ENCODE results near the gene TOMM70.

DNA sequence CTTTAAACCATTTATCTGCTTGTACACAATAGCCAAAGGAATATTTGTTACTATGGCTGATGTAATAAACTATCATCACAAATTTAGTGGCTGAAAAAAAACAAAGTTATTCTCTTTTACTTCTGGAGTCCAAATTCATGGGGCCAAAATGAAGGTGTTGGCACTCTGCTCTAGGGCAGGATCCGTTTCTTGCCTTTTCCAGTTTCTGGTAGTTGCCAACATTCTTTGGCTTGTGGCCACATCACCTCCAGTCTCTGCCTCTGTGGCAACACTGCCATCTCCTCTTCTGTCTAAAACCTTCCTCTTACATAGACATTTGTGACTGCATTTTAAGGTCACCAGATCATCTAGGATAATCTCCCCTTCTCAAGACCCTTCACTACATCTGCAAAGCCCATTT lies 39.0 kb downstream of the TOMM70 start:
- TF ChIP-seq, protein P1, sequence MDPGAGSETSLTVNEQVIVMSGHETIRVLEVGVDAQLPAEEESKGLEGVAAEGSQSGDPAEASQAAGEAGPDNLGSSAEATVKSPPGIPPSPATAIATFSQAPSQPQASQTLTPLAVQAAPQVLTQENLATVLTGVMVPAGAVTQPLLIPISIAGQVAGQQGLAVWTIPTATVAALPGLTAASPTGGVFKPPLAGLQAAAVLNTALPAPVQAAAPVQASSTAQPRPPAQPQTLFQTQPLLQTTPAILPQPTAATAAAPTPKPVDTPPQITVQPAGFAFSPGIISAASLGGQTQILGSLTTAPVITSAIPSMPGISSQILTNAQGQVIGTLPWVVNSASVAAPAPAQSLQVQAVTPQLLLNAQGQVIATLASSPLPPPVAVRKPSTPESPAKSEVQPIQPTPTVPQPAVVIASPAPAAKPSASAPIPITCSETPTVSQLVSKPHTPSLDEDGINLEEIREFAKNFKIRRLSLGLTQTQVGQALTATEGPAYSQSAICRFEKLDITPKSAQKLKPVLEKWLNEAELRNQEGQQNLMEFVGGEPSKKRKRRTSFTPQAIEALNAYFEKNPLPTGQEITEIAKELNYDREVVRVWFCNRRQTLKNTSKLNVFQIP (CRISPR knock-in tag; IDR thresholded peaks at IDR 0.05; ENCODE audit: borderline replicate concordance, low read depth) = no peak
- TF ChIP-seq, protein P2, sequence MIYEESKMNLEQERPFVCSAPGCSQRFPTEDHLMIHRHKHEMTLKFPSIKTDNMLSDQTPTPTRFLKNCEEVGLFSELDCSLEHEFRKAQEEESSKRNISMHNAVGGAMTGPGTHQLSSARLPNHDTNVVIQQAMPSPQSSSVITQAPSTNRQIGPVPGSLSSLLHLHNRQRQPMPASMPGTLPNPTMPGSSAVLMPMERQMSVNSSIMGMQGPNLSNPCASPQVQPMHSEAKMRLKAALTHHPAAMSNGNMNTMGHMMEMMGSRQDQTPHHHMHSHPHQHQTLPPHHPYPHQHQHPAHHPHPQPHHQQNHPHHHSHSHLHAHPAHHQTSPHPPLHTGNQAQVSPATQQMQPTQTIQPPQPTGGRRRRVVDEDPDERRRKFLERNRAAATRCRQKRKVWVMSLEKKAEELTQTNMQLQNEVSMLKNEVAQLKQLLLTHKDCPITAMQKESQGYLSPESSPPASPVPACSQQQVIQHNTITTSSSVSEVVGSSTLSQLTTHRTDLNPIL (CRISPR knock-in tag; IDR thresholded peaks at IDR 0.05; ENCODE audit: low read depth) = no peak
- TF ChIP-seq, protein P3, sequence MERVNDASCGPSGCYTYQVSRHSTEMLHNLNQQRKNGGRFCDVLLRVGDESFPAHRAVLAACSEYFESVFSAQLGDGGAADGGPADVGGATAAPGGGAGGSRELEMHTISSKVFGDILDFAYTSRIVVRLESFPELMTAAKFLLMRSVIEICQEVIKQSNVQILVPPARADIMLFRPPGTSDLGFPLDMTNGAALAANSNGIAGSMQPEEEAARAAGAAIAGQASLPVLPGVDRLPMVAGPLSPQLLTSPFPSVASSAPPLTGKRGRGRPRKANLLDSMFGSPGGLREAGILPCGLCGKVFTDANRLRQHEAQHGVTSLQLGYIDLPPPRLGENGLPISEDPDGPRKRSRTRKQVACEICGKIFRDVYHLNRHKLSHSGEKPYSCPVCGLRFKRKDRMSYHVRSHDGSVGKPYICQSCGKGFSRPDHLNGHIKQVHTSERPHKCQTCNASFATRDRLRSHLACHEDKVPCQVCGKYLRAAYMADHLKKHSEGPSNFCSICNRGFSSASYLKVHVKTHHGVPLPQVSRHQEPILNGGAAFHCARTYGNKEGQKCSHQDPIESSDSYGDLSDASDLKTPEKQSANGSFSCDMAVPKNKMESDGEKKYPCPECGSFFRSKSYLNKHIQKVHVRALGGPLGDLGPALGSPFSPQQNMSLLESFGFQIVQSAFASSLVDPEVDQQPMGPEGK (CRISPR knock-in tag; IDR thresholded peaks at IDR 0.05; ENCODE audit: borderline replicate concordance) = no peak
- no peak for TF ChIP-seq ZFP30 (CRISPR knock-in tag; IDR thresholded peaks at IDR 0.05)
- TF ChIP-seq GLIS3 (CRISPR knock-in tag; IDR thresholded peaks at IDR 0.05) = no peak
- TF ChIP-seq CSDC2 (CRISPR knock-in tag; IDR thresholded peaks at IDR 0.05) = no peak
- TF ChIP-seq ESRRG (CRISPR knock-in tag; IDR thresholded peaks at IDR 0.05) = no peak
- no peak for TF ChIP-seq TOX (CRISPR knock-in tag; IDR thresholded peaks at IDR 0.05; ENCODE audit: borderline replicate concordance)
- no peak for TF ChIP-seq TCF4 (CRISPR knock-in tag; IDR thresholded peaks at IDR 0.05; ENCODE audit: borderline replicate concordance)
- TF ChIP-seq, protein P4, sequence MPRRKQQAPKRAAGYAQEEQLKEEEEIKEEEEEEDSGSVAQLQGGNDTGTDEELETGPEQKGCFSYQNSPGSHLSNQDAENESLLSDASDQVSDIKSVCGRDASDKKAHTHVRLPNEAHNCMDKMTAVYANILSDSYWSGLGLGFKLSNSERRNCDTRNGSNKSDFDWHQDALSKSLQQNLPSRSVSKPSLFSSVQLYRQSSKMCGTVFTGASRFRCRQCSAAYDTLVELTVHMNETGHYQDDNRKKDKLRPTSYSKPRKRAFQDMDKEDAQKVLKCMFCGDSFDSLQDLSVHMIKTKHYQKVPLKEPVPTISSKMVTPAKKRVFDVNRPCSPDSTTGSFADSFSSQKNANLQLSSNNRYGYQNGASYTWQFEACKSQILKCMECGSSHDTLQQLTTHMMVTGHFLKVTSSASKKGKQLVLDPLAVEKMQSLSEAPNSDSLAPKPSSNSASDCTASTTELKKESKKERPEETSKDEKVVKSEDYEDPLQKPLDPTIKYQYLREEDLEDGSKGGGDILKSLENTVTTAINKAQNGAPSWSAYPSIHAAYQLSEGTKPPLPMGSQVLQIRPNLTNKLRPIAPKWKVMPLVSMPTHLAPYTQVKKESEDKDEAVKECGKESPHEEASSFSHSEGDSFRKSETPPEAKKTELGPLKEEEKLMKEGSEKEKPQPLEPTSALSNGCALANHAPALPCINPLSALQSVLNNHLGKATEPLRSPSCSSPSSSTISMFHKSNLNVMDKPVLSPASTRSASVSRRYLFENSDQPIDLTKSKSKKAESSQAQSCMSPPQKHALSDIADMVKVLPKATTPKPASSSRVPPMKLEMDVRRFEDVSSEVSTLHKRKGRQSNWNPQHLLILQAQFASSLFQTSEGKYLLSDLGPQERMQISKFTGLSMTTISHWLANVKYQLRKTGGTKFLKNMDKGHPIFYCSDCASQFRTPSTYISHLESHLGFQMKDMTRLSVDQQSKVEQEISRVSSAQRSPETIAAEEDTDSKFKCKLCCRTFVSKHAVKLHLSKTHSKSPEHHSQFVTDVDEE (CRISPR knock-in tag; IDR thresholded peaks at IDR 0.05) = no peak
- TF ChIP-seq ZNF8 (CRISPR knock-in tag; IDR thresholded peaks at IDR 0.05) = no peak

All from SK-N-SH treated with all-trans-retinoic acid at 6 μM for 48 hours (cell line).